GM21447 (cell line): ENCODE results near the gene PCDHGB5.

Source experiments
- ATAC-seq: cut with Tn5 transposase; IDR thresholded peaks from one replicate; pipeline ENCODE4 v1.9.1; 2021; ENCODE audit not compliant: unreplicated experiment

Gene PCDHGB5

GRCh38 chr5:141439411-141440141 is 41.8 kb downstream of the PCDHGB5 start:
- no peak for ATAC-seq

DNA sequence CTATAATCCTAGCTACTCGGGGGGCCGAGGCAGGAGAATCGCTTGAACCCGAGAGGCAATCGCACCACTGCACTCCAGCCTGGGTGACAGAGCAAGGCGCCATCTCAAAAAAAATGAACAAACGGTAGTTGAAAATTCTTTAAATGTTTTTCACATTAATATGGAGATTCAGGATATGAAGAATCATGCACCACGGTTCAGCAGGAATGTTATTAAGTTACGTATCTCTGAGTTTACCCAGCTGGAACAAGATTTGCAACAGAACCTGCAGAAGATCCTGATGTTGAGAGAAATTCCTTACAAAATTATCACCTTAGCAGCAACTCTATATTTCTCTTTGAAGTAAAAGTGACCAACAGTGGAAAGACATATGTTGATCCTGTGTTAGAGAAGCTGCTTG is 42.6 kb downstream of the PCDHGB5 start:
- ATAC-seq: no peak

DNA sequence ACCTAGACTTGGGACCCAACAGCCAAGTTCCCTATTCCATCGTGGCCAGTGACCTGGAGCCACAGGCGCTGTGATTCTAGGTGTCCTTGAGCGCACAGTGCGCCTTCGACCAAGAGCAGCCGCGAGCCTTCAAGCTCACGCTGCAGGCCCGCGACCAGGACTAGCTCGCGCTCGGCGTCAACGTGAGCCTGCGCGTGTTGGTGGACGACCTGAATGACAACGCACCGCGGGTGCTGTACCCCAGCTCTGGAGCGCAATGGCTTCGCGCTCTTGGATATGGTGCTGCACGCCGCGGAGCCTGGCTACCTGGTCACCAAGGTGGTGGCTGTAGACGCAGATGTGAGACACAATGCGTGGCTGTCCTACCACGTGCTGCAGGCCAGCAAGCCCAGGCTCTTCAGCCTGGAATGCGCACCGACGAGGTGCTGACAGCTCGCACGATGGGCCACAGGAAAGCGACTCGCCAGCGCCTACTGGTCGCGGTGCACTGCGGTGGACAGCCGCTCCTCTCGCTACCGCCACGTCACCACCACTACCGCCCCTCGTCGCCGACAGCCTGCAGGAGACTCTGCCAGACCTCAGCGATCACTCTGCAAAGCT is 43.9 kb downstream of the PCDHGB5 start:
- no peak for ATAC-seq
